Mesendoderm (in vitro differentiated cells): ENCODE measurements around the gene PRSS2.

ENCODE experiments used
- DNase-seq: peaks from one replicate; pipeline ENCODE4 v3.0.0; 2013
- H2AK5ac ChIP-seq: 2 replicates; pipeline ENCODE4 v1.6.1; 2013; ENCODE audit warnings: low read length, inconsistent platforms
- H2BK120ac ChIP-seq: 2 replicates; pipeline ENCODE4 v1.6.1; 2013; ENCODE audit warnings: low read depth, mild to moderate bottlenecking, low read length, moderate library complexity, mixed read lengths
- H2BK15ac ChIP-seq: replicated peaks from 2 replicates; pipeline ENCODE4 v1.6.1; 2013; ENCODE audit warnings: low read depth, mild to moderate bottlenecking, moderate library complexity
- H2BK5ac ChIP-seq: 2 replicates; pipeline ENCODE4 v1.6.1; 2013; ENCODE audit warnings: low read length, inconsistent platforms
- H3K18ac ChIP-seq: 2 replicates; pipeline ENCODE4 v1.6.1; 2013; ENCODE audit warnings: mild to moderate bottlenecking, low read length, mixed read lengths
- H3K23ac ChIP-seq: one replicate; pipeline ENCODE4 v1.6.1; 2013; ENCODE audit warnings: low read length
- H3K27ac ChIP-seq: 2 replicates; pipeline ENCODE4 v1.5.1; 2013; ENCODE audit warnings: low read depth, mild to moderate bottlenecking, inconsistent platforms, low read length, moderate library complexity
- H3K27me3 ChIP-seq: 2 replicates; pipeline ENCODE4 v1.6.1; 2013; ENCODE audit warnings: low read length, control low read depth, mild to moderate bottlenecking, inconsistent platforms; ENCODE audit not compliant: insufficient read depth, poor library complexity
- H3K36me3 ChIP-seq: 2 replicates; pipeline ENCODE4 v1.6.1; 2013; ENCODE audit warnings: low read length, inconsistent platforms; ENCODE audit not compliant: control insufficient read depth, insufficient read depth
- H3K4ac ChIP-seq: one replicate; pipeline ENCODE4 v1.6.1; 2013; ENCODE audit warnings: low read depth, mild to moderate bottlenecking, low read length, moderate library complexity
- H3K4me1 ChIP-seq: 2 replicates; pipeline ENCODE4 v1.6.1; 2013; ENCODE audit warnings: low read depth, low read length, inconsistent platforms; ENCODE audit not compliant: control insufficient read depth
- H3K4me2 ChIP-seq: 2 replicates; pipeline ENCODE4 v1.6.1; 2013; ENCODE audit warnings: low read length
- H3K4me3 ChIP-seq: 2 replicates; pipeline ENCODE4 v1.5.1; 2013; ENCODE audit warnings: mild to moderate bottlenecking, low read length
- H3K56ac ChIP-seq: one replicate; pipeline ENCODE4 v1.6.1; 2013; ENCODE audit warnings: low read length
- H3K79me1 ChIP-seq: 2 replicates; pipeline ENCODE4 v1.6.1; 2013; ENCODE audit warnings: low read length, inconsistent platforms
- H3K79me2 ChIP-seq: 2 replicates; pipeline ENCODE4 v1.6.1; 2013; ENCODE audit warnings: mild to moderate bottlenecking, low read length; ENCODE audit not compliant: control insufficient read depth, insufficient read depth
- H3K9ac ChIP-seq: 2 replicates; pipeline ENCODE4 v1.6.1; 2013; ENCODE audit warnings: low read length, inconsistent platforms
- H4K5ac ChIP-seq: one replicate; pipeline ENCODE4 v1.6.1; 2013; ENCODE audit warnings: low read length
- H4K8ac ChIP-seq: one replicate; pipeline ENCODE4 v1.6.1; 2013; ENCODE audit warnings: low read depth, mild to moderate bottlenecking, control low read depth, low read length, moderate library complexity
- WGBS: extraction: QIAGEN DNeasy Blood & Tissue Kit; methylation state at CpG from one replicate; pipeline ENCODE4 v1.1.7; 2013; ENCODE audit warnings: low lambda C conversion rate, missing lambda C conversion rate; ENCODE audit not compliant: insufficient coverage; ENCODE audit errors: extremely low coverage; 5-methylcytosine and 5-hydroxymethylcytosine counted together

PRSS2 gene

GRCh38 chr7:142805350-142806021 lies 34.7 kb downstream of the PRSS2 start:
- Histone ChIP-seq H2BK15ac (no peak overlapping the region), H3K27ac (no peak overlapping the region), H2AK5ac (no peak overlapping the region), H3K4me1 (no peaks in the 10 kb centered on the region), H3K4me3 (no peak overlapping the region), H3K23ac (no peak overlapping the region), H3K27me3 (no peaks in the 10 kb centered on the region), H4K8ac (no peak overlapping the region), H3K4ac (no peak overlapping the region), H3K79me1 (no peaks in the 10 kb centered on the region), H3K18ac (no peak overlapping the region), H3K36me3 (no peaks in the 10 kb centered on the region), H2BK5ac (no peak overlapping the region), H3K9ac (no peak overlapping the region), H3K4me2 (no peak overlapping the region), H2BK120ac (no peak overlapping the region), H3K56ac (no peak overlapping the region), H3K79me2 (no peaks in the 10 kb centered on the region), H4K5ac (no peak overlapping the region)
- DNase-seq = no peak
- WGBS = no CpG with 5 or more reads among the region's 3 CpGs

GRCh38 chr7:142806022-142806356 lies 35.2 kb downstream of the PRSS2 start:
- Histone ChIP-seq H3K9ac (no peak overlapping the region), H2BK5ac (no peak overlapping the region), H4K5ac (no peak overlapping the region), H3K56ac (no peak overlapping the region), H3K4me2 (no peak overlapping the region), H2BK120ac (no peak overlapping the region), H4K8ac (no peak overlapping the region), H3K79me2 (no peaks in the 10 kb centered on the region), H3K18ac (no peak overlapping the region), H3K23ac (no peak overlapping the region), H3K36me3 (no peaks in the 10 kb centered on the region), H3K4ac (no peak overlapping the region), H3K27ac (no peak overlapping the region), H3K79me1 (no peaks in the 10 kb centered on the region), H2BK15ac (no peak overlapping the region), H2AK5ac (no peak overlapping the region), H3K27me3 (no peaks in the 10 kb centered on the region), H3K4me3 (no peak overlapping the region), H3K4me1 (no peaks in the 10 kb centered on the region)
- no peak for DNase-seq
- WGBS = no CpG with 5 or more reads among the region's 2 CpGs

GRCh38 chr7:142806957-142807356 lies 36.2 kb downstream of the PRSS2 start:
- H3K4ac ChIP-seq = no peak overlapping the region
- no peak overlapping the region for H3K4me2 ChIP-seq
- H3K36me3 ChIP-seq = no peaks in the 10 kb centered on the region
- no peaks in the 10 kb centered on the region for H3K27me3 ChIP-seq
- no peaks in the 10 kb centered on the region for H3K79me2 ChIP-seq
- H3K23ac ChIP-seq = no peak overlapping the region
- H3K56ac ChIP-seq = no peak overlapping the region
- no peak for DNase-seq
- no peak overlapping the region for H3K4me3 ChIP-seq
- H3K4me1 ChIP-seq = no peaks in the 10 kb centered on the region
- H2BK15ac ChIP-seq = no peak overlapping the region
- H3K9ac ChIP-seq = no peak overlapping the region
- H4K5ac ChIP-seq = no peak overlapping the region
- no CpG with 5 or more reads among the region's 1 CpG for WGBS
- no peak overlapping the region for H4K8ac ChIP-seq
- H2AK5ac ChIP-seq = no peak overlapping the region
- no peak overlapping the region for H2BK120ac ChIP-seq
- H3K27ac ChIP-seq = no peak overlapping the region
- H3K79me1 ChIP-seq = no peaks in the 10 kb centered on the region
- H2BK5ac ChIP-seq = no peak overlapping the region
- H3K18ac ChIP-seq = no peak overlapping the region

GRCh38 chr7:142807855-142808460 lies 37.2 kb downstream of the PRSS2 start:
- Histone ChIP-seq H3K23ac (no peak overlapping the region), H3K36me3 (no peaks in the 10 kb centered on the region), H3K27me3 (no peaks in the 10 kb centered on the region), H3K9ac (no peak overlapping the region), H3K4me1 (peaks cover 5% of the 10 kb centered on the region), H3K18ac (no peak overlapping the region), H3K4me2 (no peak overlapping the region), H2BK5ac (no peak overlapping the region), H3K27ac (no peak overlapping the region), H3K56ac (no peak overlapping the region), H2BK120ac (no peak overlapping the region), H2AK5ac (no peak overlapping the region), H3K79me1 (no peaks in the 10 kb centered on the region), H4K5ac (no peak overlapping the region), H3K79me2 (no peaks in the 10 kb centered on the region), H3K4ac (no peak overlapping the region), H2BK15ac (no peak overlapping the region), H3K4me3 (no peak overlapping the region), H4K8ac (no peak overlapping the region)
- no CpG with 5 or more reads among the region's 3 CpGs for WGBS
- no peak for DNase-seq

- DNase-seq = no peak
- H3K23ac ChIP-seq = no peak overlapping the region
- no peak overlapping the region for H3K4me2 ChIP-seq
- H3K4me3 ChIP-seq = no peak overlapping the region
- H2BK120ac ChIP-seq = no peak overlapping the region
- H2BK15ac ChIP-seq = no peak overlapping the region
- H3K56ac ChIP-seq = no peak overlapping the region
- no peaks in the 10 kb centered on the region for H3K79me2 ChIP-seq
- H3K4me1 ChIP-seq = peaks cover 7% of the 10 kb centered on the region
- H2AK5ac ChIP-seq = no peak overlapping the region
- no peak overlapping the region for H2BK5ac ChIP-seq
- no peak overlapping the region for H3K18ac ChIP-seq
- H4K8ac ChIP-seq = no peak overlapping the region
- no peak overlapping the region for H3K4ac ChIP-seq
- no peaks in the 10 kb centered on the region for H3K27me3 ChIP-seq
- no peak overlapping the region for H3K9ac ChIP-seq
- H3K27ac ChIP-seq = no peak overlapping the region
- H3K79me1 ChIP-seq = no peaks in the 10 kb centered on the region
- H3K36me3 ChIP-seq = no peaks in the 10 kb centered on the region
- H4K5ac ChIP-seq = no peak overlapping the region
These were observed 37.7 kb downstream of the PRSS2 start for GRCh38 chr7:142808461-142808801.
